SH-SY5Y (cell line): ENCODE results near the gene PCNP.

Source experiments
- GATA2 ChIP-seq: IDR thresholded peaks from 2 replicates; pipeline ENCODE4 v1.6.1; 2011; ENCODE audit warnings: mild to moderate bottlenecking, low read depth, low read length
- GATA3 ChIP-seq: IDR thresholded peaks from 2 replicates; pipeline ENCODE4 v1.6.1; 2011; ENCODE audit warnings: low read depth, mild to moderate bottlenecking, low read length, moderate library complexity

- TF ChIP-seq GATA2, result no peak
- no peak for TF ChIP-seq GATA3
These were observed 43.5 kb downstream of the PCNP start for GRCh38 chr3:101617478-101617877.
